ENCODE measurements around the gene NGDN. TPM values are rescaled to one million over a fixed set of nuclear protein-coding genes. Genes with fewer than 3 reads are reported as not detected.

The NGDN gene
- total RNA-seq, 1 donor from 2014 or later, result 47.1 TPM

GRCh38 chr14:23520899-23521533 lies 51.5 kb downstream of the NGDN start:
- no peaks in the 10 kb centered on the region for H3K4me1 ChIP-seq

GRCh38 chr14:23521785-23522640 lies 52.5 kb downstream of the NGDN start:
- no peak for TF ChIP-seq POLR2A (IDR thresholded peaks at IDR 0.05)
- TF ChIP-seq CTCF (IDR thresholded peaks at IDR 0.05), result no peak
- TF ChIP-seq POLR2AphosphoS5 (IDR thresholded peaks at IDR 0.05; ENCODE audit: insufficient read depth in 1 of 2, low read depth in 1 of 2), result no peak
- Histone ChIP-seq H3K9me3 (no peaks in the 10 kb centered on the region), H3K36me3 (no peaks in the 10 kb centered on the region), H3K4me3 (no peak overlapping the region), H3K4me1 (no peaks in the 10 kb centered on the region), H3K27me3 (no peaks in the 10 kb centered on the region), H3K27ac (no peak overlapping the region)
- intact Hi-C loops (cut with DNase I), result no loop called here
- DNase-seq (ENCODE audit: extremely low spot score in 2 of 2), result no peak

More at GRCh38 chr14:23520899-23521533, 51.5 kb downstream of the NGDN start:
- Histone ChIP-seq H3K27ac (no peak overlapping the region), H3K27me3 (no peaks in the 10 kb centered on the region), H3K4me3 (no peak overlapping the region), H3K36me3 (no peaks in the 10 kb centered on the region), H3K9me3 (no peaks in the 10 kb centered on the region)
- no peak for DNase-seq (ENCODE audit: extremely low spot score in 2 of 2)
- TF ChIP-seq POLR2A (IDR thresholded peaks at IDR 0.05) (no peak), CTCF (IDR thresholded peaks at IDR 0.05) (no peak), POLR2AphosphoS5 (IDR thresholded peaks at IDR 0.05; ENCODE audit: insufficient read depth in 1 of 2, low read depth in 1 of 2) (no peak)
- intact Hi-C loops (cut with DNase I), result no loop called here

GRCh38 chr14:23522643-23523198 lies 53.2 kb downstream of the NGDN start:
- H3K27me3 ChIP-seq, result no peaks in the 10 kb centered on the region
- H3K27ac ChIP-seq, result no peak overlapping the region
- H3K36me3 ChIP-seq, result no peaks in the 10 kb centered on the region
- intact Hi-C loops (cut with DNase I), result no loop called here
- H3K9me3 ChIP-seq, result no peaks in the 10 kb centered on the region
- TF ChIP-seq CTCF (IDR thresholded peaks at IDR 0.05), result no peak
- TF ChIP-seq POLR2AphosphoS5 (IDR thresholded peaks at IDR 0.05; ENCODE audit: insufficient read depth in 1 of 2, low read depth in 1 of 2), result no peak
- no peak for TF ChIP-seq POLR2A (IDR thresholded peaks at IDR 0.05)
- H3K4me1 ChIP-seq, result no peaks in the 10 kb centered on the region
- H3K4me3 ChIP-seq, result no peak overlapping the region
- no peak for DNase-seq (ENCODE audit: extremely low spot score in 2 of 2)

GRCh38 chr14:23523229-23524016 lies 53.9 kb downstream of the NGDN start:
- no peak overlapping the region for H3K27ac ChIP-seq
- TF ChIP-seq CTCF (IDR thresholded peaks at IDR 0.05) (no peak), POLR2AphosphoS5 (IDR thresholded peaks at IDR 0.05; ENCODE audit: insufficient read depth in 1 of 2, low read depth in 1 of 2) (no peak), POLR2A (IDR thresholded peaks at IDR 0.05) (no peak)
- intact Hi-C loops (cut with DNase I), result no loop called here
- no peak for DNase-seq (ENCODE audit: extremely low spot score in 2 of 2)
- no peaks in the 10 kb centered on the region for H3K4me1 ChIP-seq
- H3K9me3 ChIP-seq, result no peaks in the 10 kb centered on the region
- no peak overlapping the region for H3K4me3 ChIP-seq
- H3K27me3 ChIP-seq, result no peaks in the 10 kb centered on the region
- no peaks in the 10 kb centered on the region for H3K36me3 ChIP-seq
